IMR-90 (cell line): Measurements from ENCODE around the gene INPP5E. TPM values are rescaled to one million over a fixed set of nuclear protein-coding genes. Genes with fewer than 3 reads are reported as not detected.

Experiments
- ATAC-seq: fragments of 200-7000 bp; cut with Tn5 transposase; 2 replicates; pipeline ENCODE4 v1.9.1; 2020; ENCODE audit warnings: low read depth, mild to moderate bottlenecking, moderate library complexity
- BruUV-seq: library from RNA; stranded (reverse); fragments of 400-500 nt; replicated peaks from 2 replicates; lab custom pipeline; 2021; lab: Mats Ljungman, UMichigan
- CTCF ChIA-PET: fragments of 300-600 bp; formaldehyde crosslinking; extraction: SDS; loops from one replicate; lab custom pipeline; 2021; ENCODE audit warnings: antibody characterized with exemption; lab: Yijun Ruan, JAX
- POLR2A ChIA-PET: fragments of 300-600 bp; sonication (Branson Sonifier 250); formaldehyde crosslinking; loops from one replicate; lab custom pipeline; 2022; ENCODE audit warnings: antibody characterized with exemption; ENCODE audit not compliant: unreplicated experiment; lab: Charles Lee
- DNase-seq: peaks from one replicate; pipeline ENCODE4 v3.0.0; 2013
- H2AFZ ChIP-seq: replicated peaks from 2 replicates; pipeline ENCODE3; 2013; ENCODE audit warnings: low read length, mild to moderate bottlenecking; ENCODE audit not compliant: poor library complexity
- H2AK5ac ChIP-seq: 2 replicates; pipeline ENCODE4 v1.6.1; 2013; ENCODE audit warnings: low read depth, low read length, inconsistent platforms
- H2AK9ac ChIP-seq: replicated peaks from 2 replicates; pipeline ENCODE3; 2013; ENCODE audit warnings: mild to moderate bottlenecking, low read depth, low read length, moderate library complexity; ENCODE audit not compliant: poor library complexity
- H2BK120ac ChIP-seq: 2 replicates; pipeline ENCODE4 v1.6.1; 2013; ENCODE audit warnings: low read depth, low read length, inconsistent platforms
- H2BK15ac ChIP-seq: 3 replicates; pipeline ENCODE4 v1.6.1; 2013; ENCODE audit warnings: low read depth, low read length, inconsistent platforms
- H2BK20ac ChIP-seq: 2 replicates; pipeline ENCODE4 v1.6.1; 2013; ENCODE audit warnings: low read depth, mild to moderate bottlenecking, inconsistent platforms, low read length, moderate library complexity
- H2BK5ac ChIP-seq: 2 replicates; pipeline ENCODE4 v1.6.1; 2013; ENCODE audit warnings: mild to moderate bottlenecking, low read depth, low read length, inconsistent platforms; ENCODE audit not compliant: poor library complexity, severe bottlenecking
- H3K14ac ChIP-seq: replicated peaks from 2 replicates; pipeline ENCODE4 v1.6.1; 2013; ENCODE audit warnings: low read depth, low read length, inconsistent platforms
- H3K18ac ChIP-seq: 2 replicates; pipeline ENCODE4 v1.6.1; 2013; ENCODE audit warnings: low read depth, low read length, control low read depth
- H3K23ac ChIP-seq: 2 replicates; pipeline ENCODE4 v1.6.1; 2013; ENCODE audit warnings: low read depth, low read length, inconsistent platforms
- H3K27ac ChIP-seq: 2 replicates; pipeline ENCODE4 v1.5.1; 2013; ENCODE audit warnings: mild to moderate bottlenecking, control low read depth, low read length; ENCODE audit not compliant: insufficient read depth
- H3K27me3 ChIP-seq: 2 replicates; pipeline ENCODE4 v1.6.1; 2013; ENCODE audit warnings: low read length; ENCODE audit not compliant: control insufficient read depth, insufficient read depth
- H3K36me3 ChIP-seq: 2 replicates; pipeline ENCODE4 v1.6.1; 2013; ENCODE audit warnings: low read length, mixed read lengths; ENCODE audit not compliant: control insufficient read depth, insufficient read depth
- H3K4ac ChIP-seq: 2 replicates; pipeline ENCODE4 v1.6.1; 2013; ENCODE audit warnings: low read depth, low read length, inconsistent platforms
- H3K4me1 ChIP-seq: 2 replicates; pipeline ENCODE4 v1.6.1; 2013; ENCODE audit warnings: low read length, mixed read lengths; ENCODE audit not compliant: control insufficient read depth, insufficient read depth
- H3K4me2 ChIP-seq: 2 replicates; pipeline ENCODE4 v1.6.1; 2013; ENCODE audit warnings: low read depth, mild to moderate bottlenecking, control low read depth, low read length, moderate library complexity
- H3K4me3 ChIP-seq: 2 replicates; pipeline ENCODE4 v1.5.1; 2013; ENCODE audit warnings: low read depth, mild to moderate bottlenecking, control low read depth, low read length, moderate library complexity; ENCODE audit not compliant: insufficient read depth
- H3K56ac ChIP-seq: 2 replicates; pipeline ENCODE4 v1.6.1; 2013; ENCODE audit warnings: low read length, inconsistent platforms; ENCODE audit not compliant: insufficient read depth; ENCODE audit errors: extremely low read depth
- H3K79me1 ChIP-seq, 2 experiments: 2 replicates each; pipeline ENCODE4 v1.6.1; 2013; ENCODE audit warnings: low read length in 2 of 2, inconsistent platforms in 1 of 2, low read depth in 1 of 2
- H3K9ac ChIP-seq: 2 replicates; pipeline ENCODE4 v1.6.1; 2013; ENCODE audit warnings: low read depth, low read length, control low read depth
- H3K9me1 ChIP-seq: 2 replicates; pipeline ENCODE4 v1.6.1; 2013; ENCODE audit warnings: low read length, inconsistent platforms; ENCODE audit not compliant: insufficient read depth
- H3K9me3 ChIP-seq: 2 replicates; pipeline ENCODE4 v1.6.1; 2013; ENCODE audit warnings: low read length; ENCODE audit not compliant: control insufficient read depth, insufficient read depth
- H4K20me1 ChIP-seq: 2 replicates; pipeline ENCODE4 v1.6.1; 2013; ENCODE audit warnings: low read length, inconsistent platforms; ENCODE audit not compliant: insufficient read depth
- H4K5ac ChIP-seq: 2 replicates; pipeline ENCODE4 v1.6.1; 2013; ENCODE audit warnings: mild to moderate bottlenecking, low read depth, low read length, control low read depth
- H4K8ac ChIP-seq, 2 experiments: 2 replicates each; pipeline ENCODE4 v1.6.1; 2013; ENCODE audit warnings: low read depth in 2 of 2, low read length in 2 of 2, control low read depth in 1 of 2, inconsistent platforms in 1 of 2
- H4K91ac ChIP-seq: 2 replicates; pipeline ENCODE4 v1.6.1; 2013; ENCODE audit warnings: low read depth, low read length, inconsistent platforms; ENCODE audit not compliant: insufficient read depth
- BHLHE40 ChIP-seq: fragments of 150-350 bp; IDR thresholded peaks from 2 replicates; pipeline ENCODE4 v1.6.1; 2016; ENCODE audit warnings: mild to moderate bottlenecking, low read depth, low read length
- CEBPB ChIP-seq: IDR thresholded peaks from 2 replicates; pipeline ENCODE4 v1.6.1; 2012; ENCODE audit warnings: low read depth, low read length, improper control_type of control experiment
- ELK1 ChIP-seq: fragments of 150-350 bp; IDR thresholded peaks from 2 replicates; pipeline ENCODE4 v1.6.1; 2016; ENCODE audit warnings: low read depth, mild to moderate bottlenecking, low read length, moderate library complexity, borderline replicate concordance
- FOS ChIP-seq: fragments of 150-350 bp; IDR thresholded peaks from 2 replicates; pipeline ENCODE4 v1.6.1; 2016; ENCODE audit warnings: low read depth, low read length
- MAZ ChIP-seq: IDR thresholded peaks from 2 replicates; pipeline ENCODE4 v1.6.1; 2012; ENCODE audit warnings: low read depth, mild to moderate bottlenecking, low read length, improper control_type of control experiment, moderate library complexity, borderline replicate concordance
- NFE2L2 ChIP-seq: fragments of 150-350 bp; IDR thresholded peaks from 2 replicates; pipeline ENCODE4 v1.6.1; 2016; ENCODE audit warnings: low read depth, mild to moderate bottlenecking, low read length
- POLR2A ChIP-seq: IDR thresholded peaks from 2 replicates; pipeline ENCODE4 v1.6.1; 2012; ENCODE audit warnings: mild to moderate bottlenecking, low read depth, low read length
- RCOR1 ChIP-seq: IDR thresholded peaks from 2 replicates; pipeline ENCODE4 v1.6.1; 2012; ENCODE audit warnings: mild to moderate bottlenecking, low read length, improper control_type of control experiment; ENCODE audit not compliant: insufficient replicate concordance
- SMC3 ChIP-seq: fragments of 150-350 bp; IDR thresholded peaks from 2 replicates; pipeline ENCODE4 v1.6.1; 2016; ENCODE audit warnings: low read depth, mild to moderate bottlenecking, antibody characterized with exemption, low read length, moderate library complexity
- USF2 ChIP-seq: fragments of 150-350 bp; IDR thresholded peaks from 2 replicates; pipeline ENCODE4 v1.6.1; 2017; ENCODE audit warnings: mild to moderate bottlenecking, antibody characterized with exemption, low read length, low read depth
- WGBS, 2 experiments: methylation state at CpG; one replicate each; pipeline versions ENCODE4 v1.1.5 to v1.1.7; 2013; ENCODE audit warnings: missing lambda C conversion rate in 2 of 2; ENCODE audit not compliant: insufficient read length in 1 of 2; ENCODE audit errors: extremely low coverage in 2 of 2; 5-methylcytosine and 5-hydroxymethylcytosine counted together
- dilution Hi-C: fragments of 300-500 bp; cut with HindIII; formaldehyde crosslinking; loops from one replicate; pipeline ENCODE4 v1.14.3; 2018; ENCODE audit warnings: low sequenced_read_pairs; ENCODE audit not compliant: unreplicated experiment
- in situ Hi-C: fragments of 300-500 bp; cut with MboI; formaldehyde crosslinking; loops from 3 replicates; pipeline ENCODE4 v1.14.3; 2019; ENCODE audit warnings: low sequenced_read_pairs, inconsistent platforms, mixed read lengths
- intact Hi-C: fragments of 100-400 bp; cut with micrococcal nuclease; formaldehyde crosslinking; loops from 2 replicates; pipeline ENCODE4 v1.10.0; 2022
- polyA plus RNA-seq, 3 experiments: library from polyadenylated mRNA; depleted of rRNA; stranded (reverse); fragments of >200 nt; gene quantifications; 2 replicates each; pipeline ENCODE4 v1.2.3, GENCODE V29; 2012; ENCODE audit warnings: low replicate concordance in 1 of 3
- total RNA-seq: library from RNA; depleted of rRNA; stranded (reverse); fragments of >200 nt; gene quantifications from 2 replicates; pipeline ENCODE4 v1.2.3, GENCODE V29; 2012

INPP5E gene
- total and polyA plus RNA-seq, 2 of the 4 experiments (the other 2 are of a cell fraction): 1.6 to 9.4 TPM

DNA sequence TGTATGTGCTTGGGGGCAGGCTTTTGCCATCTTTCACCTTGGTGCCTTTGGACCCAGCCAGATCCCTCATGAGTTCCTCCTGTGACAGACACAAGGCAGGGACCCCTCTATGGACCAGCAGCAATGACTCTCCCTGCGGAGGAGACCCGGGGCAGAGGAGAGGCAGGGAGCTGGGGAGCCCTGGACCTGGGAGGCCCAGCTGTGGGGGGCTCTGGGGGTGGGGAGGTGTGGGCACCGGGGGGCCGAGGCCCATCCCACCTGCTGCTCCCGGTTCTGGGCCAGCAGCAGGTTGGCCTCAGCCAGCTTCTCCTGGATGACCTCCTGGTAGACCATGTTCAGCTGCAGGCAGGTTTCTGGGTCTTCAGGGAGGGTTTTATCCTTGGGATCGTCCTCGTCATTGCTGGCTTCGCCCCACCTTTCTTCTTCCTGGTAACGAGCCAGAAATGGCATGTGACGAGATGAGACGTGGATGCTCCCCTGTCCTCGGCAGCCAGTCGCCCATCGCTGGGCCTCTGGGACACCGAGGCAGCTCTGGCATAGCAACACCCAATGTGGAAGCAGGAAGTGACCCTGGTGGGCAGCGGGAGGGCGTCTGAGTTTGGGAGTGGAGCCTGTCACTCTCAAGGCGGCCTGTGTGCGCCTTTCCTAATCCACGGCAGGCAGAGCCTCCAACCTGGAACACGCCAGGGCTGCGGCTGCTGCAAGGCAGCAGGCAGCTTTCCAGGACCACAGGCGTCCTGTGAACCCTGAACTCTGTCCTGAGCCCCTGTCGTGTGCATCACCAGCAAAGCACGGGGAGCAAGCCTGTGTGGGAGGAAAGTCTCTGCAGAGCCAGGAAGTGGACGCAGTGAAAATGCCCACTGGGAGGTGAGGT lies 44.1 kb downstream of the INPP5E start:
- H3K23ac ChIP-seq: no peak overlapping the region
- peaks cover 9% of the 10 kb centered on the region for H3K4me1 ChIP-seq
- ChIA-PET POLR2A (no interaction called here), CTCF (no interaction called here)
- dilution Hi-C loops (no loop called here), intact Hi-C loops (no loop called here), in situ Hi-C loops (no loop called here)
- TF ChIP-seq POLR2A (no peak), FOS (no peak), NFE2L2 (no peak), CEBPB (no peak), SMC3 (no peak), MAZ (no peak), BHLHE40 (no peak), USF2 (no peak), RCOR1 (no peak), ELK1 (no peak)
- H2AK9ac ChIP-seq: no peak overlapping the region
- H3K9ac ChIP-seq: no peak overlapping the region
- peaks cover 16% of the 10 kb centered on the region for H4K20me1 ChIP-seq
- no peak overlapping the region for H2BK120ac ChIP-seq
- no peak overlapping the region for H4K5ac ChIP-seq
- no peak overlapping the region for H3K18ac ChIP-seq
- H4K91ac ChIP-seq: no peak overlapping the region
- no peak overlapping the region for H3K27ac ChIP-seq
- BruUV-seq: no TSS peak
- H3K56ac ChIP-seq: no peak overlapping the region
- H3K9me1 ChIP-seq: no peaks in the 10 kb centered on the region
- peaks cover 59% of the 10 kb centered on the region for H3K36me3 ChIP-seq
- ATAC-seq (no peak), DNase-seq (no peak)
- no peak overlapping the region for H2BK5ac ChIP-seq
- H2BK15ac ChIP-seq: no peak overlapping the region
- H3K4me3 ChIP-seq: no peak overlapping the region
- H2AFZ ChIP-seq: no peak overlapping the region
- peaks cover 20 to 37% of the 10 kb centered on the region in 2 experiments for H3K79me1 ChIP-seq
- H3K4me2 ChIP-seq: no peak overlapping the region
- H2AK5ac ChIP-seq: no peak overlapping the region
- no peaks in the 10 kb centered on the region for H3K9me3 ChIP-seq
- H3K14ac ChIP-seq: no peak overlapping the region
- H4K8ac ChIP-seq: no peak overlapping the region
- WGBS, 2 experiments: 90% methylated on average over 20 of the region's 26 CpGs; no CpG with 5 or more reads in 1 of the 2 experiments
- H3K27me3 ChIP-seq: no peaks in the 10 kb centered on the region
- H3K4ac ChIP-seq: no peak overlapping the region
- no peak overlapping the region for H2BK20ac ChIP-seq
